ENCODE results near the gene GGPS1.
"Not testable (repeated sequence)": the region's sequence is repeated elsewhere in the genome, so short reads cannot be mapped to it uniquely, and the experiment has no call there.

The GGPS1 gene

DNA sequence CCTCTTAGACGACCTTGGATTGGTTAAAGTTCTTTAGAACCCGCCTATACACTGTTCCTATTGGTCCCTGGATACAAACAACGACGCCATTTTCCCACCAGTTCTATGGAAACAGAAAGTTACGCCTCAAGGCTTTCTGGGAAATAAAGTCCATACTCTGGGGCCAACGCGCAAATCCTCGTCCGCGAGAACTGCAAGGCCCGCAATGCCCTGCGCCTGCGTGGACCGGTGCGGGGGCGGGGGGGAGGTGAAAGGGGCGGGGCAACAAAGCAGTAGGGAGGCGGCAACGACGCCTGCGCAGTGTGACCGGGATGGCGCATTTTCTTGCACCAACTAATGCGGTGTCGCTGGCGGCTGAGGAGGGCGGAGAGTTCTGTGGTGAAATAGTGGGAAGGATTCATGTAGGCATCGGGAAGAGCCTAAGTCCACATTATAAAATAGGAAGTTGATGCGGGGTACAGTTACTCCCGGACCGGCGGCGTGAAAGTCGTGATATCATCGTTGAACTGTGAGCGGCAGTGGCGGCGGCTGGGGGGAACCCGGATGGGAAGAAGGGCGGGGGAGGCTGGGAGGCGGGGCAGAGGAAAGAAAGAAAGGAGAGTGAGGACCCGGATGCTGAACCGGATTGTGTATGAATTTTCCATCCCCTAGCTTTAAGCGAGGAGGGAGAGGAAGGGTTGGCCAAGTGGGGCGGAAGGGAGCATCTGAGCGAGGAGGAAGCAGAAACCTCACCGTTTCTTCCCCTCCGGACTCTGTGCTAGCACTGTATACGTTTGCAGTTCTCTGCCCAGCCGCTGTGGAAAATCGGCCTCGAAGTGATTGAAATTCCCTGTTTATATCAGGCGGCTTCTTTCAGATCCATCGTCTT, at the start of gene GGPS1:
TSS of gene GGPS1 (plus strand) at position 300 of the 868 bp plus-strand sequence. CDS start 6,695 bp downstream, outside the sequence.
- H3K4me3 ChIP-seq (ENCODE audit: low read length), result peak within 1 kb of the TSS; percentile 92
- TF ChIP-seq, protein P1, sequence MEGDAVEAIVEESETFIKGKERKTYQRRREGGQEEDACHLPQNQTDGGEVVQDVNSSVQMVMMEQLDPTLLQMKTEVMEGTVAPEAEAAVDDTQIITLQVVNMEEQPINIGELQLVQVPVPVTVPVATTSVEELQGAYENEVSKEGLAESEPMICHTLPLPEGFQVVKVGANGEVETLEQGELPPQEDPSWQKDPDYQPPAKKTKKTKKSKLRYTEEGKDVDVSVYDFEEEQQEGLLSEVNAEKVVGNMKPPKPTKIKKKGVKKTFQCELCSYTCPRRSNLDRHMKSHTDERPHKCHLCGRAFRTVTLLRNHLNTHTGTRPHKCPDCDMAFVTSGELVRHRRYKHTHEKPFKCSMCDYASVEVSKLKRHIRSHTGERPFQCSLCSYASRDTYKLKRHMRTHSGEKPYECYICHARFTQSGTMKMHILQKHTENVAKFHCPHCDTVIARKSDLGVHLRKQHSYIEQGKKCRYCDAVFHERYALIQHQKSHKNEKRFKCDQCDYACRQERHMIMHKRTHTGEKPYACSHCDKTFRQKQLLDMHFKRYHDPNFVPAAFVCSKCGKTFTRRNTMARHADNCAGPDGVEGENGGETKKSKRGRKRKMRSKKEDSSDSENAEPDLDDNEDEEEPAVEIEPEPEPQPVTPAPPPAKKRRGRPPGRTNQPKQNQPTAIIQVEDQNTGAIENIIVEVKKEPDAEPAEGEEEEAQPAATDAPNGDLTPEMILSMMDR (IDR thresholded peaks at IDR 0.05; ENCODE audit: insufficient read depth, low read depth, low read length, missing control alignments), result no peak

DNA sequence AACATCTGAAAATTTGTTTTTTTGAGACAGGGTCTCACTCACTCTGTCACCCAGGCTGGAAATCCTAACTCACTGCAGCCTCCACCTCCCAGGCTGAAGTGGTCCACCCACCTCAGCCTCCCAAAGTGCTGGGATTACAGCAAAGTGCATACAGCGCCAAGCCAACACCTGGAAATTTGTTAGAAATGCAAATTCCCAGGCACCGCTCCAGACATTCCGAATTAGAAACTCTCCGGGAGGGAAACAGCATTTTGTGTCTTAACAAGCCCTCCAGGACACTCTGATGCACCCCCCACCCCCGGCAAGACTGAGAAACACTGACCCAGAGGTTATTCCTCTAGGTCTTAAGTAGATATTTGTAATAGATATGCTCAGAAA, 49.5 kb upstream of the GGPS1 start:
- no peak overlapping the region for H3K4me3 ChIP-seq (ENCODE audit: low read length)
- TF ChIP-seq, protein P1 (IDR thresholded peaks at IDR 0.05; ENCODE audit: insufficient read depth, low read depth, low read length, missing control alignments), result no peak
- DNase-seq (ENCODE audit: low read depth), result no peak

More for the DNA sequence above, at the start of gene GGPS1:
- DNase-seq (ENCODE audit: low read depth), result peak; percentile 100

DNA sequence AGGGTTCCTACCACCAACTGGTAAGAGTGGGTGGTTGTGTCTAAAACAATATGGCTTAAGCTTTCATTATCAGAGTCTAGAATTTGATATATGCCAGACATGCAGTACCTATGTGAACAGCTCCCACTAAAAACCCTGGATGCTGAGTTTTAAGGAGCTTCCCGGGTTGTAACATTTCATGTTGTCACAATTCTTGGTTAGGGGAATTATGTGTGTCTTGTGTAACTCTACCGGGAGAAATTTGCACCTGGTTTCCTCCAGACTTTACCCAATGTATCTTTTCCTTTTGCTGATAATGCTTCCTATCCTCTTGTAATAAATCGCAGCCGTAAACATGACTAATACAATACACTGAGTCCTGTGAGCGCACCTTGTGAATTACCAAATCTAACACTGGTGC, 48.7 kb upstream of the GGPS1 start:
- no peak for DNase-seq (ENCODE audit: low read depth)
- TF ChIP-seq, protein P1 (IDR thresholded peaks at IDR 0.05; ENCODE audit: insufficient read depth, low read depth, low read length, missing control alignments), result no peak
- no peak overlapping the region for H3K4me3 ChIP-seq (ENCODE audit: low read length)

GRCh38 chr1:235280467-235280866, 47.9 kb upstream of the GGPS1 start:
- DNase-seq (ENCODE audit: low read depth), result no peak
- H3K4me3 ChIP-seq (ENCODE audit: low read length), result no peak overlapping the region
- TF ChIP-seq, protein P1 (IDR thresholded peaks at IDR 0.05; ENCODE audit: insufficient read depth, low read depth, low read length, missing control alignments), result no peak

DNA sequence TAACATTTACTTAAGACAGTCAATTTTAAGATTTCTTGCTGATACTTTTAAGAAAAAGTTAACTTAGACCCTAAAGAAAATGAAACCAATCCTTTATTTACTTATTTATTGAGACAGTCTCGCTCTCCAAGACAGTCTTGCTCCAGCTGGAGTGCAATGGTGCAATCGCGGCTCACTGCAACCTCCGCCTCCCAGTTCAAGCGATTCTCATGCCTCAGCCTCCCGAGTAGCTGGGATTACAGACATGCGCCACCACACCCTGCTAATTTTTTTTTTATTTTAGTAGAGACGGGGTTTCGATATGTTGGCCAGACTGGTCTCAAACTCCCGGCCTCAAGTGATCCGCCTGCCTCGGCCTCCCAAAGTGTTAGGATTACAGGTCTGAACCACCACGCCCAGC, 44.7 kb upstream of the GGPS1 start:
- DNase-seq (ENCODE audit: low read depth); H3K4me3 ChIP-seq (ENCODE audit: low read length): not testable (repeated sequence)

GRCh38 chr1:235284231-235284769, 44.1 kb upstream of the GGPS1 start:
- DNase-seq (ENCODE audit: low read depth), result no peak
- TF ChIP-seq, protein P1 (IDR thresholded peaks at IDR 0.05; ENCODE audit: insufficient read depth, low read depth, low read length, missing control alignments), result no peak
- H3K4me3 ChIP-seq (ENCODE audit: low read length), result no peak overlapping the region

- TF ChIP-seq, protein P1 (IDR thresholded peaks at IDR 0.05; ENCODE audit: insufficient read depth, low read depth, low read length, missing control alignments), result no peak
- H3K4me3 ChIP-seq (ENCODE audit: low read length), result no peak overlapping the region
These were observed 41.7 kb upstream of the GGPS1 start for GRCh38 chr1:235286667-235287066.

More at GRCh38 chr1:235286667-235287066, 41.7 kb upstream of the GGPS1 start:
- peak; percentile 13 for DNase-seq (ENCODE audit: low read depth)

All from epithelial cell of esophagus (primary cell).